H7 (cell line): ENCODE data around the gene SNX8. TPM values are rescaled to one million over a fixed set of nuclear protein-coding genes. Genes with fewer than 3 reads are reported as not detected.
"Not testable (repeated sequence)": the region's sequence is repeated elsewhere in the genome, so short reads cannot be mapped to it uniquely, and the experiment has no call there.

Experiments
- DNase-seq: peaks from one replicate; pipeline ENCODE4 v3.0.0; 2012
- H3K27me3 ChIP-seq: 2 replicates; pipeline ENCODE4 v1.6.0; 2011; ENCODE audit warnings: mild to moderate bottlenecking, low read length; ENCODE audit not compliant: control insufficient read depth, insufficient read depth
- H3K36me3 ChIP-seq: replicated peaks from 2 replicates; pipeline ENCODE4 v1.5.1; 2011; ENCODE audit warnings: low read length; ENCODE audit not compliant: control insufficient read depth, insufficient read depth
- H3K4me3 ChIP-seq: 2 replicates; pipeline ENCODE4 v1.5.1; 2011; ENCODE audit warnings: low read depth, mild to moderate bottlenecking, control low read depth, low read length, moderate library complexity; ENCODE audit not compliant: insufficient read depth
- total RNA-seq: library from RNA; depleted of rRNA; stranded (reverse); fragments of >200 nt; shearing (Covaris generic); gene quantifications from 2 replicates; pipeline ENCODE4 v1.2.3, GENCODE V29; 2014

The SNX8 gene
- total RNA-seq, 1 experiment from 2014 or later = 23.2 TPM

- H3K36me3 ChIP-seq = no peaks in the 10 kb centered on the region; the same call in none of the 2 replicates
- DNase-seq = peak; percentile 66
- H3K27me3 ChIP-seq = no peaks in the 10 kb centered on the region
- H3K4me3 ChIP-seq = no peak overlapping the region
These were observed 43.7 kb downstream of the SNX8 start for GRCh38 chr7:2270495-2270894.

GRCh38 chr7:2269991-2270460 is 44.2 kb downstream of the SNX8 start:
- H3K27me3 ChIP-seq = no peaks in the 10 kb centered on the region
- no peak for DNase-seq
- H3K4me3 ChIP-seq = no peak overlapping the region
- no peaks in the 10 kb centered on the region; the same call in none of the 2 replicates for H3K36me3 ChIP-seq

GRCh38 chr7:2269089-2269990 is 44.9 kb downstream of the SNX8 start:
- DNase-seq = peak; percentile 84
- H3K4me3 ChIP-seq, H3K27me3 ChIP-seq, H3K36me3 ChIP-seq: not testable (repeated sequence)

GRCh38 chr7:2266911-2267310 is 47.3 kb downstream of the SNX8 start:
- H3K4me3 ChIP-seq = no peak overlapping the region
- no peaks in the 10 kb centered on the region; the same call in none of the 2 replicates for H3K36me3 ChIP-seq
- DNase-seq = no peak
- H3K27me3 ChIP-seq = no peaks in the 10 kb centered on the region

GRCh38 chr7:2264158-2264557 is 50.1 kb downstream of the SNX8 start:
- DNase-seq = no peak
- H3K4me3 ChIP-seq = no peak overlapping the region
- no peaks in the 10 kb centered on the region for H3K27me3 ChIP-seq
- H3K36me3 ChIP-seq = no peaks in the 10 kb centered on the region; the same call in none of the 2 replicates

- Histone ChIP-seq H3K36me3 (no peaks in the 10 kb centered on the region; the same call in none of the 2 replicates), H3K27me3 (no peaks in the 10 kb centered on the region), H3K4me3 (no peak overlapping the region)
- DNase-seq = no peak
These were observed 51.1 kb downstream of the SNX8 start for GRCh38 chr7:2263176-2263575.

DNA sequence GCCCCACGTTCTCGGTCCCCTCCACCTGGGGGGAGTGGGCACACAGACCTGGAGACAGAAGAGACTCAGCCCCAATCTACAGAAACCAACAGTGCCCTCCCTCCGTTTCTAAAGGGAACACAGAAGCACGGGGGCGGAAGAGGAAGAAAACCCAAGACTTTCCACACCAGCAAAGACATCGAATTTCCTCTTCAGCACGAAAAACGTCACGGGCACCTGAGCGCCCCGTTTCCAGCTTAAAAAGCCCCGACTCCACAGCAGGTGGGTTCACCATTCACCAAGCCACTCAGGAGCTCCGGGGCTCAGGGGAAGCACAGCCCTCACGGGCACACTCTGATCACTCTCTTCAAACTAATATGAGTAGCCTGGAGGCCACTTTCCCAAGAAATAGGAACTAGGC is 52.6 kb downstream of the SNX8 start:
- H3K4me3 ChIP-seq = no peak overlapping the region
- no peaks in the 10 kb centered on the region; the same call in 1 of the 2 replicates for H3K36me3 ChIP-seq
- no peaks in the 10 kb centered on the region for H3K27me3 ChIP-seq
- no peak for DNase-seq

DNA sequence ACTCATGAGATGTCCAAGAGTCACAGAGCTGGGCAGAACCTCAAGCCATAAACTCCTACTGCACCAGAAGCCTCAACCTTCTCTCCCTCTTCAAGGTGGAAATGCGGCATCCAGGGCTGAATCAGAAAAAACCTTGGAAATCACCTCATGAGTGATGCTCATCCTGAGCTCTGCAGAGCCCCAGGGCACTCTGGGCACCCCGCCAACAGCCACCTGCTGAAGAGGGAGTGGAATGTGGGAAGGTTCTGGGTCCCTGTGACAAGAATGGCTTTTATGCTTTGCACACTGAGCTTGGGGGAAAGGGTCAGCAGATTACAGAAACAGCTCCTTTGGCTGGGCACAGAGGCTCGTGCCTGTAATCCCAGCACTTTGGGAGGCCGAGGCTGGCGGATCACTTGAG is 53.4 kb downstream of the SNX8 start:
- H3K4me3 ChIP-seq = no peak overlapping the region
- no peak for DNase-seq
- no peaks in the 10 kb centered on the region for H3K27me3 ChIP-seq
- H3K36me3 ChIP-seq = no peaks in the 10 kb centered on the region; the same call in 1 of the 2 replicates

- no peak for DNase-seq
- H3K36me3 ChIP-seq = no peaks in the 10 kb centered on the region; the same call in 1 of the 2 replicates
- no peak overlapping the region for H3K4me3 ChIP-seq
- no peaks in the 10 kb centered on the region for H3K27me3 ChIP-seq
These were observed 54.8 kb downstream of the SNX8 start for GRCh38 chr7:2259480-2259879.

- Histone ChIP-seq H3K36me3 (no peaks in the 10 kb centered on the region; the same call in 1 of the 2 replicates), H3K27me3 (no peaks in the 10 kb centered on the region), H3K4me3 (no peak overlapping the region)
- peak; percentile 64 for DNase-seq
These were observed 55.4 kb downstream of the SNX8 start for GRCh38 chr7:2258661-2259365.

- no peaks in the 10 kb centered on the region for H3K27me3 ChIP-seq
- H3K36me3 ChIP-seq = no peaks in the 10 kb centered on the region; the same call in 1 of the 2 replicates
- peak; percentile 62 for DNase-seq
These were observed 56.6 kb downstream of the SNX8 start for GRCh38 chr7:2257651-2258050.

GRCh38 chr7:2257046-2257551 is 57.1 kb downstream of the SNX8 start:
- peak; percentile 63 for DNase-seq
- no peaks in the 10 kb centered on the region for H3K36me3 ChIP-seq
- H3K27me3 ChIP-seq = no peaks in the 10 kb centered on the region
- no peak overlapping the region for H3K4me3 ChIP-seq

More at GRCh38 chr7:2257651-2258050, 56.6 kb downstream of the SNX8 start:
- no peak overlapping the region for H3K4me3 ChIP-seq

GRCh38 chr7:2256306-2257045 is 57.8 kb downstream of the SNX8 start:
- no peaks in the 10 kb centered on the region for H3K27me3 ChIP-seq
- H3K36me3 ChIP-seq = peaks cover 2% of the 10 kb centered on the region
- DNase-seq = peak; percentile 60
- H3K4me3 ChIP-seq = no peak overlapping the region
